PC-3 (cell line): ENCODE results near the gene MT1B. TPM values are rescaled to one million over a fixed set of nuclear protein-coding genes. Genes with fewer than 3 reads are reported as not detected.
"Not testable (repeated sequence)": the region's sequence is repeated elsewhere in the genome, so short reads cannot be mapped to it uniquely, and the experiment has no call there.

Experiments used
- ATAC-seq: fragments of 200-7000 bp; cut with Tn5 transposase; 2 replicates; pipeline ENCODE4 v1.9.1; 2020; ENCODE audit warnings: mild to moderate bottlenecking, moderate library complexity
- BruUV-seq: library from RNA; stranded (reverse); fragments of 400-500 nt; replicated peaks from 2 replicates; lab custom pipeline; 2021; lab: Mats Ljungman, UMichigan
- CTCF ChIA-PET: fragments of 300-600 bp; sonication (Branson Sonifier 250); formaldehyde crosslinking; loops from one replicate; lab custom pipeline; 2022; ENCODE audit warnings: antibody characterized with exemption; lab: Charles Lee
- POLR2A ChIA-PET: fragments of 300-600 bp; sonication (Branson Sonifier 250); formaldehyde crosslinking; loops from one replicate; lab custom pipeline; 2022; ENCODE audit warnings: antibody characterized with exemption; ENCODE audit not compliant: unreplicated experiment; lab: Charles Lee
- DNase-seq: peaks from one replicate; pipeline ENCODE4 v3.0.0-alpha.2; 2015
- H2AFZ ChIP-seq: fragments of 300-600 bp; sonication (generic); 2 replicates; pipeline ENCODE4 v1.6.0; 2016; ENCODE audit warnings: antibody characterized with exemption, low read length
- H3F3A ChIP-seq: fragments of 300-600 bp; sonication (generic); one replicate; pipeline ENCODE4 v1.6.0; 2017; ENCODE audit warnings: antibody characterized with exemption, low read length, control low read depth, mild to moderate bottlenecking; ENCODE audit not compliant: unreplicated experiment
- H3K27ac ChIP-seq: fragments of 300-600 bp; sonication (generic); 2 replicates; pipeline ENCODE4 v1.5.1; 2016; ENCODE audit warnings: mild to moderate bottlenecking, low read length
- H3K27me3 ChIP-seq: fragments of 300-600 bp; sonication (generic); 2 replicates; pipeline ENCODE4 v1.6.1; 2016; ENCODE audit warnings: low read length, mixed read lengths
- H3K36me3 ChIP-seq: fragments of 300-600 bp; sonication (generic); 2 replicates; pipeline ENCODE4 v1.6.1; 2016; ENCODE audit warnings: low read depth, mixed run types, low read length, mixed read lengths
- H3K4me1 ChIP-seq: fragments of 300-600 bp; sonication (generic); 2 replicates; pipeline ENCODE4 v1.5.1; 2016; ENCODE audit warnings: low read length; ENCODE audit not compliant: insufficient read depth
- H3K4me2 ChIP-seq: fragments of 300-600 bp; sonication (generic); 2 replicates; pipeline ENCODE4 v1.6.0; 2016; ENCODE audit warnings: low read length
- H3K4me3 ChIP-seq: fragments of 300-600 bp; sonication (generic); 2 replicates; pipeline ENCODE4 v1.5.1; 2016; ENCODE audit warnings: mild to moderate bottlenecking, low read length, mixed read lengths
- H3K79me2 ChIP-seq: fragments of 300-600 bp; sonication (generic); 2 replicates; pipeline ENCODE4 v1.6.1; 2017; ENCODE audit warnings: low read length, mixed read lengths
- H3K9ac ChIP-seq: fragments of 300-600 bp; sonication (generic); 2 replicates; pipeline ENCODE4 v1.6.0; 2016; ENCODE audit warnings: mild to moderate bottlenecking, low read length
- H3K9me2 ChIP-seq: fragments of 300-600 bp; sonication (generic); replicated peaks from 2 replicates; pipeline ENCODE4 v1.6.1; 2016; ENCODE audit warnings: mixed run types, low read length, mixed read lengths
- H3K9me3 ChIP-seq: fragments of 300-600 bp; sonication (generic); 2 replicates; pipeline ENCODE4 v1.6.1; 2016; ENCODE audit warnings: low read length, mixed read lengths
- H4K20me1 ChIP-seq: fragments of 300-600 bp; sonication (generic); 2 replicates; pipeline ENCODE4 v1.6.1; 2016; ENCODE audit warnings: low read length, mixed read lengths
- EZH2 ChIP-seq: fragments of 300-600 bp; sonication (generic); IDR thresholded peaks from one replicate; pipeline ENCODE4 v1.6.1; 2017; ENCODE audit warnings: antibody characterized with exemption, mild to moderate bottlenecking, low read length; ENCODE audit not compliant: unreplicated experiment
- EZH2phosphoT487 ChIP-seq: fragments of 300-600 bp; sonication (generic); IDR thresholded peaks from 2 replicates; pipeline ENCODE4 v1.6.1; 2018; ENCODE audit warnings: mild to moderate bottlenecking, antibody characterized with exemption, low read length, borderline replicate concordance
- intact Hi-C: fragments of 100-400 bp; cut with micrococcal nuclease; formaldehyde crosslinking; loops from 2 replicates; pipeline ENCODE4 v1.9.0; 2023
- total RNA-seq: library from RNA; depleted of rRNA; stranded (reverse); fragments of >200 nt; gene quantifications from 2 replicates; pipeline ENCODE4 v1.2.3, GENCODE V29; 2014
- TF ChIP-seq, protein P1 (sequence below): fragments of 300-600 bp; sonication (generic); conservative IDR thresholded peaks from 2 replicates; pipeline ENCODE4 v1.5.1; 2017; ENCODE audit warnings: antibody characterized with exemption, low read depth, mild to moderate bottlenecking, low read length

MT1B gene
- total RNA-seq, 1 experiment from 2014 or later = not detected

DNA sequence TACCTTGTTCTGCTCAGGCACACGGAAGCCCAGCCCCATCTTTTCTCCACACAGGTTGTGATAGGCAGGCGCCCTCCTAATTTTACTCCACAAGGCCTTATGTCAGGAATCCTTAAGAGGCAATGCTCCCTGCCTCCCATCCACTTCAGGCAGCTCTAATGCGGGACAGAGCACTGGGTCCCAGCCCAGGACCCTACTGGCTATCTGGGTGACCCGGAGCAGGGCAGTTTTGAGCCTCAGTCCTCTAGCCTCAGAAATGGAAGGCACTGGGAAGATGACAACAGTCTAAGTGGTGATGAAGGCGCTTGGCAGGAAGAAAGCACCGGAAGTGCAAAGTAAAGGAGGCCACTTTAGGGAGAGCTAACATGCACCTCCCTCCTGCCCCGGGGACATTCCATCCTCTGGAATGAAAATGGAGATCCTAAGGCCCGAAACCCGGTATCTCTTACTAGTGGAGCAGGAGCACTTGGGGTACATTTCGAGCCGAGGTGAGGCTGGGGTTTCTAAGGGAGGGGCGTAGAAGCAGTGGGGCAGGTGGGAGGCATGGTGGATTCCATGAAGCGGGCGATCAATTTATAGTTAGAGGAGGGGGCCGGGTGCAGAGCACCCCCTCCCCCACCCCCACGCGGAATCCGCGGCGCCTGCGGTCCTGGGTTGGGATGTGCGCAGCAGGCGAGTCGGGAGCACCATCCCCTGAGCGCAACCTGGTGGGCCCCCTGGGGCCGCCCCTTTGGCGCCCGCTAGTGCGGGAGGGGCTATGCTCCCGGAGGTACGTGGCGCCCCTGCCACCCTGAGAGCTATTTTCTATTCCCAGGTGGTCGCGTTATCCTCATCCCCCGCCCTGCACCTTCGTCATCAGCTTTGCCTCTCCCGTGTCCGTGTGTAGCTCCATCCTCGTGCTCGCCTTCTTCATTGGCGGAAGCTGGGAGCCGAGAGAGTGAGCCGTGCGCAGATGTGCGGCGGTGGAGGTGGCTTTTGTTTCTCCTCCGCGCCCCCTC lies 11.0 kb downstream of the MT1B start:
- BruUV-seq = no TSS peak
- no peaks in the 10 kb centered on the region for H3K79me2 ChIP-seq
- ChIA-PET CTCF (no interaction called here), POLR2A (interaction anchor here (0.6 kb wide), 1 partner anchor 1489 kb away, joined by 21 read pairs; no protein-coding TSS in a partner anchor)
- ATAC-seq (no peak), DNase-seq (no peak)
- no peak overlapping the region for H3K9ac ChIP-seq
- no peak overlapping the region for H2AFZ ChIP-seq
- no peaks in the 10 kb centered on the region for H3K27me3 ChIP-seq
- TF ChIP-seq EZH2phosphoT487 (no peak), EZH2 (no peak)
- TF ChIP-seq, protein P1, sequence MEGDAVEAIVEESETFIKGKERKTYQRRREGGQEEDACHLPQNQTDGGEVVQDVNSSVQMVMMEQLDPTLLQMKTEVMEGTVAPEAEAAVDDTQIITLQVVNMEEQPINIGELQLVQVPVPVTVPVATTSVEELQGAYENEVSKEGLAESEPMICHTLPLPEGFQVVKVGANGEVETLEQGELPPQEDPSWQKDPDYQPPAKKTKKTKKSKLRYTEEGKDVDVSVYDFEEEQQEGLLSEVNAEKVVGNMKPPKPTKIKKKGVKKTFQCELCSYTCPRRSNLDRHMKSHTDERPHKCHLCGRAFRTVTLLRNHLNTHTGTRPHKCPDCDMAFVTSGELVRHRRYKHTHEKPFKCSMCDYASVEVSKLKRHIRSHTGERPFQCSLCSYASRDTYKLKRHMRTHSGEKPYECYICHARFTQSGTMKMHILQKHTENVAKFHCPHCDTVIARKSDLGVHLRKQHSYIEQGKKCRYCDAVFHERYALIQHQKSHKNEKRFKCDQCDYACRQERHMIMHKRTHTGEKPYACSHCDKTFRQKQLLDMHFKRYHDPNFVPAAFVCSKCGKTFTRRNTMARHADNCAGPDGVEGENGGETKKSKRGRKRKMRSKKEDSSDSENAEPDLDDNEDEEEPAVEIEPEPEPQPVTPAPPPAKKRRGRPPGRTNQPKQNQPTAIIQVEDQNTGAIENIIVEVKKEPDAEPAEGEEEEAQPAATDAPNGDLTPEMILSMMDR = no peak
- H3K9me3 ChIP-seq = no peaks in the 10 kb centered on the region
- H3F3A ChIP-seq = no peaks in the 10 kb centered on the region
- no peaks in the 10 kb centered on the region for H3K36me3 ChIP-seq
- no peaks in the 10 kb centered on the region for H3K9me2 ChIP-seq
- intact Hi-C loops = no loop called here
- H3K27ac ChIP-seq = no peak overlapping the region
- H3K4me3 ChIP-seq = no peak overlapping the region
- no peak overlapping the region for H3K4me2 ChIP-seq
- peaks cover 6% of the 10 kb centered on the region; the same call in 1 of the 2 replicates for H3K4me1 ChIP-seq
- H4K20me1 ChIP-seq = no peaks in the 10 kb centered on the region

DNA sequence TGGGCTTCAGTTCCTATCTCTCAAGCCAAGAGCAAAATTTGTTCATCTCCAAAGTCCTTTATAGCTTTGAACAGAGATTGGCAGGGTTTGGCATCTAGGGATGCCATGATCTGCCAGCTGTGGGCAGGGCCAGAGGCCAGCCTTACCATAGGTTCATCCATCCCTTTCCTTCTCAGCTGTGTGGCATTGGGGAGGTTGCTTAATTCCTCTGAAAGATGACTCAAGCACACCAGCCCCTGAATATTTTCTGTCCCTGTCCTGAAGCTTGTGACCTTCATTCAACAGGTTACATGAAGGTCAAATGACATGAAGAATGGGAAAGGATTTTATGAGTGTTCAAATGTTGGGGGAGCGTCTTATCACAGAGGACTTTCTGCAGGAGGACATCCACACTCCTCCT lies 12.8 kb downstream of the MT1B start:
- H3K79me2 ChIP-seq = no peaks in the 10 kb centered on the region
- H3K9me3 ChIP-seq = no peaks in the 10 kb centered on the region
- H4K20me1 ChIP-seq = no peaks in the 10 kb centered on the region
- TF ChIP-seq EZH2 (no peak), EZH2phosphoT487 (no peak)
- TF ChIP-seq, protein P1 = no peak
- CTCF ChIA-PET = no interaction called here
- H3K4me3 ChIP-seq = no peak overlapping the region
- H3K9me2 ChIP-seq = no peaks in the 10 kb centered on the region
- no peak for DNase-seq
- H3K27ac ChIP-seq = no peak overlapping the region
- intact Hi-C loops = no loop called here
- no TSS peak for BruUV-seq
- no peaks in the 10 kb centered on the region for H3K4me1 ChIP-seq
- ATAC-seq = no peak
- H3F3A ChIP-seq = no peaks in the 10 kb centered on the region
- no peak overlapping the region for H3K9ac ChIP-seq
- H3K36me3 ChIP-seq = no peaks in the 10 kb centered on the region
- H2AFZ ChIP-seq = no peak overlapping the region
- POLR2A ChIA-PET = no interaction called here
- no peak overlapping the region for H3K4me2 ChIP-seq
- H3K27me3 ChIP-seq = no peaks in the 10 kb centered on the region

DNA sequence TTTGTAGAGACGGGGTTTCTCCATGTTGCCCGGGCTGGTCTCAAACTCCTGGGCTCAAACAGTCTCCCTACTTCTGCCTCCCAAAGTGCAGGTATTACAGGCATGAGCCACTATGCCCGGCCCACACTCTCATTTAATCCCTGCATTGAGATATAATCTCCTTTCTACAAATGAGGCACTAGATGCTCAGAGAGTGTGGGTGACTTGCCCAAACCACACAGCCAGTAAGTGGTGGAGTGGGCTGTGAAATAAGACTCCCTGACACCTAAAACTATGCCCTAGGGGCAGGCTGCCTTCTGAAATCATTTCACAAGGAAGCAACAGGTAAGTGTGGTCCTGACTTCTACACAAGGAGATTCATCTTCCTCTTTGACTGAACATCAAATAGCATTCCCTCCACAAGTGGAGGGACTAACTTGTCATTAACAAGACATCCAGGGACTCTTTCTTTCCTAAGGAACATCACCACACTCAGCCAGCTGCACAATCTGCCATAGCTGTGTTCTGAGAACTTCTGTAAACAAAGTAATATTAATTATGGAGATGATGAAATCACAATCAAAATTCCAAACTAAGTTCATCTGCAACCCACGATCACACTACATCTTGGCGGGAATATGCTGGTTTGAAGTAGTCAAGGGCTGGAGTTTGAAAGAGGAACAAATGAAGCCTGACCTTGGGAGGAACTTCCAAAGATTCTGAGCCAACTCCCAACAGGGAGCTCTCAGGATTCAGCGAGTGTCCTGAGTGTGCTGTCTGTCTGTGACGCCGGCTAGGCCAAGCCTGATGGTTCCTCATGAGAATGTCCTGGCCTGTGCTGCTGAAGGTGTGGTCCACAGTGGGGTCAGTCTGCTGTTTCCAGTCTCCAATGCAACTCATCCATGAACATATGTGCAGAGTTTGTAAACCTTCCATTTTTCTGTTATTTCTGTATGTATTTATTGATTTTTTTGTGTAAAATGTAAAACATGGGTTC lies 13.9 kb downstream of the MT1B start:
- intact Hi-C loops, ATAC-seq, BruUV-seq, CTCF ChIA-PET, H3K27me3 ChIP-seq, H4K20me1 ChIP-seq, H3K9ac ChIP-seq, DNase-seq, H3K36me3 ChIP-seq, H3K27ac ChIP-seq, H3F3A ChIP-seq, H3K79me2 ChIP-seq, H3K4me1 ChIP-seq, H3K4me3 ChIP-seq, H3K9me2 ChIP-seq, H3K9me3 ChIP-seq, H3K4me2 ChIP-seq, POLR2A ChIA-PET, H2AFZ ChIP-seq: not testable (repeated sequence)
